GM21390 (cell line): ENCODE data around the gene TLR6.
A peak's percentile ranks its signal among the peaks of the same experiment; 100 is the strongest.

ENCODE experiments used
- ATAC-seq: cut with Tn5 transposase; IDR thresholded peaks from one replicate; pipeline ENCODE4 v1.9.1; 2021; ENCODE audit not compliant: unreplicated experiment

Gene TLR6

DNA sequence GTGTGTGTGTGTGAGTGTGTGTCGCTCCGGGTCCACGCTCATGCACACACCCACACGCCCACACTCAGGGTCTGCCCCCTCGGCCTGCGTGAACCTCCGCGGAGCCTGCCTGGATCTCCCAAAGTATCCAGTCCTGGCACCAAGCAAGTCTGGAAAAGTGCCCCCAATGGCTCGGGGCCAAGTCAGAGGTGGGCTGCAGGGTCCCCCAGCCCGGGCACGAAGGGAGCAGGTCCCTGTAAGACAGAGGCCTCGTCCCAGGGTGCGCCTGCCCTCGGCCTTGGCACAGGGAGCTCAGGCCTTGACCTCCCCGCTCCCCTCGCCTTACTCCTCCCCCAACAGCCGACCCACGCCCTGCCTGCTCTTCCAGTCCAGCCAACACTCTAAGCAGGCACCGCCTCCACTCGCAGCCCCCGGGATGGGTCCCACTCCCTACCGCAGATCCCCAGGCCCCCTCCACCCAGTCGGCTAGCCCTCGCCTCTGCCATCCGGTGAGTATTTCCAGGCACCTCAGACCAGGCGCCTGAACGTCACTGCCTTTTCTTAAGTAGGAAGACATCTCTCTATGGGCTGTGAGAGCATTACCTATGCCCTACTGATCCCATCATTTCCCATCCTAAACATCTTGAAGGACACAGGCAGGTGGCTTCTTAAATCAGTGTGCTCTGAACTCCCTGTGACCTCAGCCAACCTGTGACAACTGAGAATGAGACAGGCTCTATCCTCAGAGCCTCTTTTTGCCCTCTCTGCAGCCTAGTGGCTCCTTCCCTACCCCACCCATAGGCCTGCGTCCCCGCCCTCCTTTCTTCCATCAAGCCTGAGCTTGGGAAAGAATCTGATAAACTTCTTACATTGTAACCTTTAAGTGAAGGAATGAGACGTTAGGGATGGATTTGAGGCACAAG is 11.7 kb upstream of the TLR6 start:
- no peak for ATAC-seq

DNA sequence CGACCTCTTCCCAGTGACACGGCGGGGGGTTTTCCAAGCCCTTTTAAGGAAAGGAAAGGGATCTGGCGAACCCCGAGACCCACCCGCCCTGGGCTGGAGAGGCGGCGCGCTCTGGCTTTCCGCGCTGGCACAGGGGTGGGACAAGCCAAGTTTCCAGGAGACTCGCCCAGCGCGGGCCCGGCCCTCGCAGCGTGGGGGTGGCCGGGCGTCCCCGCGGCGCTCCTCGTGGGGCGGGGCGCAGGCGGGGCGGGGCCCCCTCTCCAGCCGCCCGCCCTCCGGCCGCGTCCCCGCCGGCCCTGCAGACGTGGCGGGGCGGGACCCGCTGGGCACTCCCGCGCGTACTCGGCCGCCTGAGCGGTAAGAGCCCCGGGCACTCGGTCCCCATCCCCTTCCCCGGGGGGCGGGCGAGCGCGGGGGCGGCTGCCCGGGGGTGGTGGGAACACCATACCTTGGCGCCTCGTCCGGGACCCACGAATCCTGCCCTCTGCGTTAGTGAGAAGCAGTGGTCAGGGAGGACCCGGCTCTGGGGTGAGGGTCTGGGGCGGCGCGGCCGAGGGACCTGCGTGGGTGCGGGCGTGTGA is 11.0 kb upstream of the TLR6 start, which contains the start of gene FAM114A1:
TSS of gene FAM114A1 (plus strand) at position 329 of the 581 bp plus-strand sequence. CDS start 10,273 bp downstream, outside the sequence.
- peak; percentile 93 for ATAC-seq

DNA sequence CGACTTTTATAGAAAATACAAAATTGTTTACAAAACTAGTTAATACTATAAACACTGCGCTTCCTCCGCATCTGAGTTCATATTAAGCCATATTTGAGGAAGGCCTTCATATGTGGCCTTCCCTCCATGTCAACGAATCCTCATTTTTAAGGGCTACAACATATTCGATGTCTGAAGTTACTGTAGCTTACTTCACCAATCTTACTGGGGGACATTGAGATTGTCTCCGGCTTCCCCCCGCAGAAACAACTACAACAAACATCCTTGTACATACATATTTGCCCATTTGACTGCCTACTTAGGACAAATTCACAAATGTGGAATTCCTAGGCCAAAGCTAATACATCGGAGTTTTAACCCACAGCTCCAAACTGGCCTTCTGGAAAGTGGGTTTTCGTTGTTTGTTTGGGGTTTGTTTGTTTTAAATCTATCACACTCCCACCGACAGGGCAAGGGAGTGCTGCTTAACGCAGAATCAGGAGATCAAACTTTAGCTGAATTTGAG is 10.4 kb upstream of the TLR6 start:
- no peak for ATAC-seq

DNA sequence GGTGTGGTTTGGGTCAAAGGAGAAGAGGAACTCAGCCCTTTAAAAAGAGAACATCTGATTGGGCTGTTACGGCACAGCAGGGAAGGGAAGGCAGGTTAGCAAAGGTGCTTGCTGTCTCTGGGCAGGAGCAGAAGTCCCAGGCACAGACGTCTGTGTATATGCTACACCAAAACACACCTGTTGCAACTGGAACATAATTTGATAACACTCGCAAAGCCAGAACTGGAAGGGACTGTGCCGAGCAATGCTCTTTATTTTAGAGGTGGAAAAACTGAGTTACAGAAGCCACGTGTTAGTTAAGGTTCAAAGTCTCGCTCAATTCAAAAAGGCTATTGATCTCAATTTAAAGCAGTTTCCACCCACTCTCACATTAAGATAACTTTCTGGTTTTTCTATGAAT is 8.8 kb upstream of the TLR6 start:
- no peak for ATAC-seq

DNA sequence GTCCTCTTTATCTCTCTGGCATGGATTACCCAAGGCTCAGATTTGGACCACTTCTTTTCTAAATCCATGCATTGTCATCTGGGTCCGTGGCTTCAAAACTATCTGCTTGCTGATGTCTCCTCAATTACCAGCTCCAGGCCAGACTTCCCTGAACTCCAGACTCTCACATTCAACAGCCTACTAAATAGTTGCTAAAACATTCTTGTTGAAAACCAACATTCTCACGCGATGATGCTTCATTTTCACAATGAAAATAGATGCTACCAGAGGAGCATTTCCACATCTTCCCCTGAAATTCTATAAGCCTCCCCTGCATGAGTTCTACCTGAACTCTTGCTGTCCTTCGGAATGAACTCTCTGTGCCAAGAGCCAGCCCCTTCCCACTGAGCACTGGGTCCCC is 5.2 kb upstream of the TLR6 start:
- ATAC-seq = no peak

DNA sequence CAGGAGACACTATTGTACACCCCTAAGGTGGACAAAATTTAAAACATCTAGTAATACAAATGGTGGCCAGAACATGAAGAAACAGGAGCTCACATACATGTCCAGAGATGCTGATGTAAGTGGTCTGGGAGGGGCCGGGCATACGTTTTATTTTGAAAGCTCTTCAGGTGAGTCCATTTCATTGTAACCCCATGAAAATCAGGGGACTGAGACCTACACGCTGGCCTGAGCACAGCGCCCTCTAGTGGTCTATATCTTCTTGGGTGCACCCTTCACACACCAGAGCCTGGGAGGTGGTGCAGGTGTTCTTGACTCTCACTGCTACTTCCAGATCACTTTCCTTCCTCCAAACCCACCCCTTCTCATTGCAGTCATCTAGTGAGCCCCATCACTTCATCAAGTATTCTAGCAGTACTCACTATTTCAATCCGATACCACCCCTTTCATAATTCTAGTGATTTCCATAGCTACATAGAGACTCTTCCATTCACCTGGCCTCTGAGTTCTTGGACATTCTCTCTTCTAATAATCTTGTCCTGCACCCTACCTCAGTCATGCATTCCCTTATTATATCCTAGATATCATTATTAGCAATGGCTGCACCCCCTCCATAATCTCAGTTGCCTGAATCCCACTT is 4.3 kb upstream of the TLR6 start:
- peak; percentile 48 for ATAC-seq

DNA sequence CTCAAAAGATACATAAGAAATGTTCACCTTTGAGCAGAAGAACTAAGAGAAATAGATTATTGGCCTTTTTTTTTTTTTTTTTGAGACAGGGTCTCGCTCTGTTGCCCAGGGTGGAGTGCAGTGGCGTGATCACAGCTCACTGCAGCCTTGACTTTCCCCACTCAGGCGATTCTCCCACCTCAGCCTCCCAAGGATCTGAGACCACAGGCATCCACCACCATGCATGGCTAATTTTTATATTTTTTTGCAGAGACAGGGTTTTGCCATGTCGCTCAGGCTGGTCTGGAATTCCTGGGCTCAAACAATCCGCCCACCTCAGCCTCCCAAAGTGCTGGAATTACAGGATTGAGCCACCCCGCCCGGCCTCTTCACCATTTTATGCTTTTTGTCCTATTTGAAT is 2.9 kb upstream of the TLR6 start:
- no peak for ATAC-seq

DNA sequence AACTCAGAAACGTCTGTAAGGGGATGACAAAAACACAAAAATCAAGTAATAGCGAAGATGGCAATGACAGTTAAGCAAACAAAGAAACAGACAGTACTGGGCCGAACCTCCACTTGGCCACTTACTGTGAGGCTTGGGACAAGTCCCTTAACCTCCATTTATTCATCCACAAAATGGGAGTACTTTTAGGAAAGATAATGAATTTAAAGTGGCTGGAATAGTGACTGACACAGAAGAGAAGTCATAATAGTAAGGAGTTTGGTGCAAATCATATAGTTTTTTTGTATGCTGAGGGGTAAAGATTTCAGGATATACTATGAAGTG is 1.4 kb upstream of the TLR6 start:
- ATAC-seq = no peak

DNA sequence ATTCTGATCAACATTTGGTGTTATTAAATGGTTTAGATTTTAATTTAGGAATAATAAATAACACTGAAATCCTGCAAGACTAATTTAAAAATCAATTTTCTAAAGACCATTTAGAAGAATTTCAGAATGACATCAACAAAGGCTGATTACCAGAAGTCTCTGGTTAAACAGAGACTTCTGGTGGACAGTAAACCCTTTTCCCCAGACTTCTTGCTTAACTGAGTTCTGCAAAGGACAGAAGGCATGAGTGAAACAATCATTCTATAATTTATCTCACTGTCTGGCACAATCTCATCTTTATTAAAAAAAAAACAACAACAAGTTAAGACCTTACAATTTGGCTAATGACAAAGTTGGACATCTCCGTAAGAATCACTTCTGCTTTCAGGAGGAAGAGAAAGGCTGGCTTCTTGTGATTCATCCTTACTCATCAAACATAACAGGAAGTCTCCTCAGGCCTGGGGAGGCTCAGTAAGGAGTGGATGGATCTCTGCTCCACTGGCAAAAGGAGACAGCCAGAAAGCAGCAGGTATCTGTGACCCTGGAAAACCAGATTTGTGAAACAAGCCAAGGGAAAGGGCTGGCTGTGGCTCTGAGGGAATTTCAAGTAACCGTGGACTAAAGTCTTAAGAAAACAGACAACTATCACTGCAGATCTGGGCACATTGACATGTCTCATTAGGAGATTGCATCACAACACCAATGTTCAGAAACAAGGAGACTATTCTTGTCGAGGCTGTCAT is 908 bp upstream of the TLR6 start:
- ATAC-seq = peak; percentile 76

DNA sequence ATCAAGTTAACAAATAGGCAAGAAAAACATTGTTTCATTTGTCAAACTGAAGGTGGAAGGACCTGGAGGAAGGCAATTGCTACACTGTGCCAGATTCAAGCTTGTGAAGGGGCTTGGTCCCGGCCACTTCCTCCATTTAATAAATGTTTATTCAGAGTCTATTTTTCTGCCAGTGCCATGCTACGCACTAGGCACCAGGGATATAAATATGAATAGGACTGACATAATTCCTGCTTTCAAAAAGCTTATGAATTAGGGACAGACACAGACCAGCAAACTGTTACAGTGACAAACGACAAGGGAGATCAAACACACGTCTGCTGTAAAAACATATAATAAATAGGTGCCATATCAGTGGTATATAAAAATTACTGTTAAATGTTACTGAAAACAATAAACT is 571 bp downstream of the TLR6 start:
- ATAC-seq = no peak

DNA sequence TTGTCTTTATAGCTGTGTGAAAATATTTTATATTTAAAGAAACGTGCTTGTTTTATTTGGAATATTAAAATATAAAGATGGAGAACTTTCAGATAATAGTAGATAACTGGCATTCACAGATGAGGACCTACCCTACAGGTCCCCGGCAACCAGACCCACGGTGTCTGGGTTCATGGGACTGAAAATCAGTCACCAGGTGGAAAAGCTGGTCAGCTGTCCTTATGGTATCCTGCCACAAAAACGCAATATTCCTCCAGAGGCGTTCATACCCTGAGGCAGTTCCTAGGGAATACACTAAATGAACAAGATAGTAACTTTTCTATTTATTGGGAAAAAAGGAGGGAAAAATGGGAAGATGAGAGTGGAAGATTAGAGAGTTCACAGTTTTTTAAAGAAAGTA is 1.2 kb downstream of the TLR6 start:
- no peak for ATAC-seq

DNA sequence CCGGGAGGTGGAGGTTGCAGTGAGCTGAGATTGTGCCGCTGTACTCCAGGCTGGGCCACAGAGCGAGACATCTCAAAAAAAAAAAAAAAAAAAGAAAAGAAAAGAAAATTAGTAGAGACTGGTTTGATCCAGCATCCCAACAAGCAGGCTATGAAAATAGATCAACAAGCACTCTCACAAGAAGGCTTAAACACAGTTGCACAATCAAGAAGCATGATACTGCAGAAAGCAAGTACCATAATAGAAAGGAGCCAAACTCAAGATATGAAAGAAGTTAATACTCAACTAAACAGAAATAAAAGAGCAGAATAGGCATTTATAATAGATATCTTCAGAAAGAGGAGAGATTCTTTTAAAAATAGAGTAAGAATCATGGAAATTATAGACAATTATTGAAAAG is 10.6 kb downstream of the TLR6 start:
- no peak for ATAC-seq

DNA sequence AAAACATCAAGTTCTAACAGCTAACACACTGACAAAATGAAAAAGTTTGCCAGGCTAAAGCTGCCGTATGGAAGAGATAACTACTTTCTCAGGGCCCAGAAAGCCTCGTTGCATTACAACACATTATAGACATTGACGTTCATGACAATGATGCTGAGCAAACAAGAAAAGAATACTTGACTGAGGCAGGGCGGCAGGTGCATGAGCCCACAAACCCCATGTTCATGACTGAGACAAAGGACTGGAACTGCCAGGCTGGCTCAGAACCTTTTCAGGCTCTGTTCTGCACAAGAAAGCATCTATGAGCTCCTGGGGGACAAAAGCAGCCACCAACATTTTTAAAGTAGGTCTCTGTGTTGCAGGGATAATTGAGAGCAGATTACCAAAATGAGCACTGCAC is 13.6 kb downstream of the TLR6 start:
- no peak for ATAC-seq

DNA sequence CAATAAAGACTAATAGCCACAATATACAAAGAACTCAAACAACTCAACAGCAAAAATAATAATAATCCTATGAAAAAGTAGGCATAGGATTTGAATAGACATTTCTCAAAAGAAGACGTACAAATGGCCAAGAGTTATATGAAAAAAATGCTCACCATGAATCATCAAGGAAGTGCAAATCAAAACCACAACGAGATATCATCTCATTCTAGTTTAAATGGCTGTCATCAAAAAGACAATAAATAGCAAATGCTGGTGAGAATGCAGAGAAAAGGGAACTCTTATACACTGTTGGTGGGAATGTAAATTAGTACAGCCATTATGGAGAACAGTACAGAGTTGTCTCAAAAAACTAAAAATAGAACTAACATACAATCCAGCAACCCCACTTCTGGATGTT is 18.8 kb downstream of the TLR6 start:
- ATAC-seq = no peak

DNA sequence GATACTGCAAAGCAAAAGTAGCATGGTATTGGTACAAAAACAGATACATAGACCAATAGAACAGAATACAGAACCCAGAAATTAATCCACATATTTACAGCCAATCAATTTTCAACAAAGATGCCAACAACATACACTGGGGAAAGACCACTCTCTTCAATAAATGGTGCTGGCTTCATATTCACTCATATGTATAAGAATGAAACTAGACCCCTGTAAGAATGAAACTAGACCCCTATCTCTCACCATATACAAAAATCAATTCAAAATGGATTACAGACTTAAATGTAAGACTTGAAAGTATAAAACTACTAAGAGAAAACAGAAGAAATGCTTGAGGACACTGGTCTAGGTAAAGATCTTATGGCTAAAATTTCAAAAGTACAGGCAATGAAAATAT is 19.3 kb downstream of the TLR6 start:
- no peak for ATAC-seq

DNA sequence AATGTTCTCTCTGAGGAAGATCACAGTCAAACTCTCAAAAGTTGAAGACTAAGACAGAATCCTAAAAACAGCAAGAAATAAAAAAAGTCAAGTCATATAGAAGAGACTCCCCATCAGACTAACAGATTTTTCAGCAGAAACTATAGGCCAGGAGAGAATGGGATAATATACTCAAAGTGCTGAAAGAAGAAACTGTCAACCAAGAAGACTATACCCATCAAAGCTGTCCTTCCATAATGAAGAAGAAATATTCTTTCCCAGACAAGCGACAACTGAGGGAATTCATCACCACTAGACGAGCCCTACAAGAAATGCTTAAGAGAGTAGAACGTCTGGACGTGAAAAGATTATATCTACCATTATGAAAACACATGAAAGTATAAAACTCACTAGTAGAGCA is 22.0 kb downstream of the TLR6 start:
- no peak for ATAC-seq

DNA sequence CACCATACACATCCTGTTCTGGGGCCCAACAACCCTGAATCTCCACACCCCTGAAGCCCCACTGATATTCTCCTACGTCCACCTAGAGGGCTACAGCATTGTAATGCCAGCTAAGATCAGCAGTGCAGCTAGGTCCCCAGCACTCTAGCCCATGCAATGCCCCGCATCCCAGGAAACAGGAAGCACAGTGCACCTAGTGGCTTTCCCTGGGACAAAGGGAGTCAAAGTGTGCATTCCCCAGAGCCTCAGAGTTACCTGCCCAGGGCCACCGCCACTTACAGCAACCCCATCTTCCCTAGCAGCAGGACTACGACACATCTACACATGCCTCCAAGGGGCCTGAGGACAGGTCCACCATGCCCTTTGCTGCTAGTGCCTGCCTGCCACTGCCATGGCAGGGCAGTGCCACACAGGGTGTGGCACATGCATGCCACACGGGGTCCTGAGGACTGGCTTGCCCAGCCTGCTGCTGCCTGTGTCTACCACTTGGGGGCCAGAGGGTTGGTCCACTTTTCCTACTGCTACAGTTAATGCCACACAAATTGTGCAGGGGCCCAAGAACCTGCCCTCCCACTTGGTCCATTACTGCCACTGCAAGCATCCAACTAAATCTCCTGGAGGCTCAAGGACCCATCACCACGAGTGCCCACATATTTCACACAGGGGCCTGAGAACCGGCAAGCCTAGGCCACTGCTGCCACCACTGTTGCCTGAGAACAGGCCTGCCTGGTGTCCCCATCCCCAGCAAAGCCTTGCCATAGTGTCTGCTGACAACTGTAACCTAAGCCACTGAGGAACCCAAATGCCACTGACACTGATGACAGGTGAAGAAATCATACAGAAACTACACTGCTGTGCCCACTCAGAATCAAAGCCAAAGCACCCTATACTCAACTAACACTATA is 23.7 kb downstream of the TLR6 start:
- no peak for ATAC-seq

DNA sequence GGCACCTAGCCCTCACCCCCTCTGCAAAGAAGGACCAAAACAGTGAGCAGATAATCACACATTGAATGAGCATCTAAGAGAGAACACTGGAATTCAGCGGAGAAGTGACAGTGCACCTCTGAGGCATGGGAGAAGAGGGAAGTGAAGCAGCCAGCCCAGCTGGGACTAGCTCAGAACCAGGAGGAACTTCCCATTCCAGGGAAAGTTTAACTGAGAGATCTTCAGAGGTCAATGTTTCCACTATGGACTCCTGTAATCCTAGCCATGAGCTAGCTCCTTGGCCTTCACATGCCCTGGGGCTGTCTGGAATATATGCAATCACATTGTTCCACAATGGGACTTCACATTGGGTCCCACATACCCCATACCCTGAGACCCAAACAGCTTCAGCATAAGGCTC is 24.4 kb downstream of the TLR6 start:
- ATAC-seq = no peak

DNA sequence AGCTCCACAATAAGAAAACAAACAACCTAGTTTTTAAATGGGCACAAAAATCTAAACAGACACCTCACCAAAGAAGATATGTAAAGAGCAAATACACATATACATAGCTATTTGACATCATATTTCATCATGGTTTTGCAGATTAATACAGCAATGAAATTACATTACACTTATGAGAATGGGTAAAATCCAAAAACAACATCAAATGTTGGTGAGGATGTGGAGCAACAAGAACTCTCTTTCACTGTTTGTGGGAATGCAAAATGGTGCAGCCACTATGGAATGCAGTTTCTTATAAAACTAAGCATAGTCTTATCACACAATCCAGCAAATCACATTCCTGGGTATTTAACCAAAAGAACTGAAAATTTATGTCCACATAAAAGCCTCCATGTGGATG is 25.0 kb downstream of the TLR6 start:
- ATAC-seq = no peak

DNA sequence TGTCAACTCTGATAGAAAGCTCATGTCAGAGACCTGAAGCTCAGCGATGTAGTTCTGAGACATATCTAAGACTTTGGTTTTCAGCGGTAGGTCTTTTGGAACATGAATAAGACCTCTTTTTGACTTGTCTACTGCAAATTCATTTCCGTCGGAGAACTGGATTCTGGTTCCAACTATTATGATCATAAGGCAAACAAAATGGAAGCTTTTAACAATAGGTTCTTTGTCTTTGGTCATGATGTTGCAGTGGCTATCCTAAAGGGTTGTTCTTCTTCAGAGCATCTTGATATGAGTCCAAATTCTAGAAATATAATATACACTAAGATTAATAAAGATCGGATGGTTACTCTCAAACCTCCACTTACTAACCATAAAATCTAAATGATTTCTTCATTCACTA is 27.4 kb downstream of the TLR6 start:
- ATAC-seq = no peak
